ENCODE measurements around the gene NPC1L1. TPM values are rescaled to one million over a fixed set of nuclear protein-coding genes. Genes with fewer than 3 reads are reported as not detected.
"Not testable (repeated sequence)": the region's sequence is repeated elsewhere in the genome, so short reads cannot be mapped to it uniquely, and the experiment has no call there.

NPC1L1 gene
- polyA plus RNA-seq, 4 donors: 39.9 to 108 (median 57.3) TPM

- H3K4me3 ChIP-seq (ENCODE audit: low read depth in 1 of 3, low read length in 3 of 3): no peak overlapping the region
- no peaks in the 10 kb centered on the region for H3K9me3 ChIP-seq (ENCODE audit: control insufficient read depth in 2 of 2, insufficient read depth in 1 of 2, low read depth in 1 of 2, low read length in 1 of 2)
- FAIRE-seq (no peak), DNase-seq (peak in 1 of 2 donors; percentile 48)
- peaks cover 25 to 87% (median 28%) of the 10 kb centered on the region in 3 donors for H3K36me3 ChIP-seq (ENCODE audit: control insufficient read depth in 3 of 3, insufficient read depth in 2 of 3, low read depth in 1 of 3, low read length in 3 of 3)
- H3K4me1 ChIP-seq (ENCODE audit: control insufficient read depth in 3 of 3, insufficient read depth in 2 of 3, low read depth in 1 of 3, low read length in 2 of 3): peaks cover 0 to 11% (median 6%) of the 10 kb centered on the region in 3 donors
- 64 to 83% (median 74%) methylated on average over 5 of the region's 5 CpGs for WGBS, 3 donors
- H3K27ac ChIP-seq (ENCODE audit: low read depth in 1 of 3, low read length in 2 of 3): no peak overlapping the region
- no peaks in the 10 kb centered on the region for H3K27me3 ChIP-seq (ENCODE audit: control insufficient read depth in 3 of 3, insufficient read depth in 3 of 3, low read length in 3 of 3)
Measured at GRCh38 chr7:44566680-44567079, 25.6 kb upstream of the NPC1L1 start.

DNA sequence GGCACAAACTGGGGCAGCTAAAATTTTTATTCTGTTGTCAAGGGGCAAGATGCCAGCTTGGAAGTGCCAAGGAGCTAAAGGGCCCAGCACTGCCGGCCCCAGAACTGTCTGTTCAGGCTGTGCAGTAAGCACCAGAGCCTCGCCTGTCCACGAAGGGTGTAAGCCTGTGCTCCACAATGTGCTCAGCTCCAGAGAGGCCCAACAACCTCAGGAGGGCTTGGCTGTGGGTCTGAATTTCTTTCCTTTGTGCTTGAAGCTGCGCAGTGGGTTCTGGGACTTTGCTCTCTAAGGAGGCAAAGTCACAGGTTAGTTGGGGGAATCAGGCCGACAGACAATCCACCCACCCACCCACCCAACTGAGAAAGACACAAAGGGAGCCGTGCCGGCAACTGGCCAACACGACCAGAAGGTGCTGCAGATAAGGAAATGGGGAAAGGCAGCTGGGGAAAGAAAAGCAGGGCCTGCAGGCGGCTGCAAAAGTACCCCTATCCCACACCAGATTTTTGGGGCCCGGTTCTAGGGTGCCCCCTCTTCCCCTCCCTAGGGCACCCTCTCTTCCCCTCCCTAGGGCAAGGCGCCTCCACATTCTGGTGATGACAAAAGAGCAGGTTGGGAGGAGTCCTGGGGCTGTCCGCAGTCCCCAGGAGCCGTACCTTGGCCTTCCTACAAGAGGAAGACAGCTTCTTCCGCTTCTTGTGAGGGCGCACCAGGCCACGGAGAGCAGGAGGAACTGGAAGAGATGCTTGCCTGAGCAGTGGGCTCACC lies 24.8 kb upstream of the NPC1L1 start:
- no peak for DNase-seq

GRCh38 chr7:44565097-44565794 lies 24.1 kb upstream of the NPC1L1 start:
- Histone ChIP-seq H3K9me3 (ENCODE audit: control insufficient read depth in 2 of 2, insufficient read depth in 1 of 2, low read depth in 1 of 2, low read length in 1 of 2) (no peaks in the 10 kb centered on the region), H3K4me1 (ENCODE audit: control insufficient read depth in 3 of 3, insufficient read depth in 2 of 3, low read depth in 1 of 3, low read length in 2 of 3) (peaks cover 0 to 17% (median 8%) of the 10 kb centered on the region in 3 donors), H3K36me3 (ENCODE audit: control insufficient read depth in 3 of 3, insufficient read depth in 2 of 3, low read depth in 1 of 3, low read length in 3 of 3) (peaks cover 20 to 73% (median 20%) of the 10 kb centered on the region in 3 donors), H3K27me3 (ENCODE audit: control insufficient read depth in 3 of 3, insufficient read depth in 3 of 3, low read length in 3 of 3) (no peaks in the 10 kb centered on the region), H3K4me3 (ENCODE audit: low read depth in 1 of 3, low read length in 3 of 3) (no peak overlapping the region), H3K27ac (ENCODE audit: low read depth in 1 of 3, low read length in 2 of 3) (peak overlapping the region in 1 of 3 donors; percentile 6)
- DNase-seq (peak; percentile 77 to 83), FAIRE-seq (no peak)
- WGBS, 3 donors: 53 to 61% (median 53%) methylated on average over 13 of the region's 13 CpGs

More for the DNA sequence above, 24.8 kb upstream of the NPC1L1 start:
- H3K36me3 ChIP-seq (ENCODE audit: control insufficient read depth in 3 of 3, insufficient read depth in 2 of 3, low read depth in 1 of 3, low read length in 3 of 3): peaks cover 23 to 80% (median 25%) of the 10 kb centered on the region in 3 donors
- peaks cover 0 to 17% (median 8%) of the 10 kb centered on the region in 3 donors for H3K4me1 ChIP-seq (ENCODE audit: control insufficient read depth in 3 of 3, insufficient read depth in 2 of 3, low read depth in 1 of 3, low read length in 2 of 3)
- peak overlapping the region in 2 of 3 donors; percentile 6 to 43 for H3K27ac ChIP-seq (ENCODE audit: low read depth in 1 of 3, low read length in 2 of 3)
- 72 to 81% (median 77%) methylated on average over 14 to 16 of the region's 16 CpGs for WGBS, 3 donors
- H3K9me3 ChIP-seq (ENCODE audit: control insufficient read depth in 2 of 2, insufficient read depth in 1 of 2, low read depth in 1 of 2, low read length in 1 of 2): no peaks in the 10 kb centered on the region
- FAIRE-seq: no peak
- no peaks in the 10 kb centered on the region for H3K27me3 ChIP-seq (ENCODE audit: control insufficient read depth in 3 of 3, insufficient read depth in 3 of 3, low read length in 3 of 3)
- H3K4me3 ChIP-seq (ENCODE audit: low read depth in 1 of 3, low read length in 3 of 3): no peak overlapping the region

DNA sequence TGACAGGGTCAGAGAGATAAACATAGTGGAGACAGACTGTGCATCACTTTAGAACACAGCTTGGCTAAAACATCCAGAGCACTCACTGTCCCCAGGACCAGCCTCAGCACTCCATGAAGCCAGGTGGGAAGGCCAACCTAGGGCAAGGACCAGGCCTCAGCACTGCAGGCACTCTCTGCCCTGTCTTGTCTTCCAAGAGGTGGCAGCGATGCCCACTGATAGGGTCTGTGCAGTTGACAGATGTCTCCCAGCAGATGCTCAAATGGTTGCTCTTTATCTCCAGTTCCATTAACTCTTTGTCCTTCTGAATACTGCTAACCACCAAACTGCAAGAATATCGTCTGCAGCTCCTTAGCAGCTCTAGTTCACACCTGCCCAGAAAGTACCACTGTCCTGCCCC lies 23.5 kb upstream of the NPC1L1 start:
- no peak for FAIRE-seq
- Histone ChIP-seq H3K9me3 (ENCODE audit: control insufficient read depth in 2 of 2, insufficient read depth in 1 of 2, low read depth in 1 of 2, low read length in 1 of 2) (no peaks in the 10 kb centered on the region), H3K4me3 (ENCODE audit: low read depth in 1 of 3, low read length in 3 of 3) (no peak overlapping the region), H3K4me1 (ENCODE audit: control insufficient read depth in 3 of 3, insufficient read depth in 2 of 3, low read depth in 1 of 3, low read length in 2 of 3) (peaks cover 0 to 17% (median 8%) of the 10 kb centered on the region in 3 donors), H3K27ac (ENCODE audit: low read depth in 1 of 3, low read length in 2 of 3) (no peak overlapping the region), H3K36me3 (ENCODE audit: control insufficient read depth in 3 of 3, insufficient read depth in 2 of 3, low read depth in 1 of 3, low read length in 3 of 3) (peaks cover 17 to 66% (median 18%) of the 10 kb centered on the region in 3 donors), H3K27me3 (ENCODE audit: control insufficient read depth in 3 of 3, insufficient read depth in 3 of 3, low read length in 3 of 3) (no peaks in the 10 kb centered on the region)
- 85 to 92% (median 90%) methylated on average over 2 of the region's 2 CpGs for WGBS, 3 donors
- DNase-seq: no peak

GRCh38 chr7:44563171-44563679 lies 22.1 kb upstream of the NPC1L1 start:
- Histone ChIP-seq H3K4me3 (ENCODE audit: low read depth in 1 of 3, low read length in 3 of 3) (no peak overlapping the region), H3K9me3 (ENCODE audit: control insufficient read depth in 2 of 2, insufficient read depth in 1 of 2, low read depth in 1 of 2, low read length in 1 of 2) (no peaks in the 10 kb centered on the region), H3K27me3 (ENCODE audit: control insufficient read depth in 3 of 3, insufficient read depth in 3 of 3, low read length in 3 of 3) (no peaks in the 10 kb centered on the region), H3K4me1 (ENCODE audit: control insufficient read depth in 3 of 3, insufficient read depth in 2 of 3, low read depth in 1 of 3, low read length in 2 of 3) (peaks cover 0 to 17% (median 8%) of the 10 kb centered on the region in 3 donors), H3K27ac (ENCODE audit: low read depth in 1 of 3, low read length in 2 of 3) (peak overlapping the region in 2 of 3 donors; percentile 1 to 4), H3K36me3 (ENCODE audit: control insufficient read depth in 3 of 3, insufficient read depth in 2 of 3, low read depth in 1 of 3, low read length in 3 of 3) (peaks cover 6 to 52% (median 7%) of the 10 kb centered on the region in 3 donors)
- FAIRE-seq: no peak
- WGBS, 3 donors: 73 to 84% (median 82%) methylated on average over 3 of the region's 3 CpGs
- peak in 1 of 2 donors; percentile 13 for DNase-seq

DNA sequence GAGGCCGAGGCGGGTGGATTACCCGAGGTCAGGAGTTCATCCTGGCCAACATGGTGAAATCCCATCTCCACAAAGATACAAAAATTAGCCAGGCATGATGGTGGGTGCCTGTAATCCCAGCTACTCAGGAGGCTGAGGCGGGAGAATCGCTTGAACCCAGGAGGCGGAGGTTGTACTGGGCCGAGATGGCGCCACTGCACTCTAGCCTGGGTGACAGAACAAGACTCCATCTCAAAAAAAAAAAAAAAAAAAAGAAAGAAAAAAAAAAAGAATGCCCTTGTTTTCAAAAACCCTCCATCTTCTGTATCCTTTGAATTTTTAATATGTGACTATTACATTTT lies 21.5 kb upstream of the NPC1L1 start:
- Histone ChIP-seq H3K4me1 (ENCODE audit: control insufficient read depth in 3 of 3, insufficient read depth in 2 of 3, low read depth in 1 of 3, low read length in 2 of 3) (peaks cover 0 to 17% (median 8%) of the 10 kb centered on the region in 3 donors), H3K36me3 (ENCODE audit: control insufficient read depth in 3 of 3, insufficient read depth in 2 of 3, low read depth in 1 of 3, low read length in 3 of 3) (peaks cover 3 to 46% (median 3%) of the 10 kb centered on the region in 3 donors)
- not testable (repeated sequence) for H3K27me3 ChIP-seq (ENCODE audit: control insufficient read depth in 3 of 3, insufficient read depth in 3 of 3, low read length in 3 of 3); H3K9me3 ChIP-seq (ENCODE audit: control insufficient read depth in 2 of 2, insufficient read depth in 1 of 2, low read depth in 1 of 2, low read length in 1 of 2); DNase-seq; H3K27ac ChIP-seq (ENCODE audit: low read depth in 1 of 3, low read length in 2 of 3); FAIRE-seq; H3K4me3 ChIP-seq (ENCODE audit: low read depth in 1 of 3, low read length in 3 of 3)
- WGBS, 3 donors: 46 to 72% (median 55%) methylated on average over 8 of the region's 8 CpGs

GRCh38 chr7:44561962-44562621 lies 21.0 kb upstream of the NPC1L1 start:
- Histone ChIP-seq H3K36me3 (ENCODE audit: control insufficient read depth in 3 of 3, insufficient read depth in 2 of 3, low read depth in 1 of 3, low read length in 3 of 3) (peaks cover 0 to 41% (median 3%) of the 10 kb centered on the region in 3 donors), H3K9me3 (ENCODE audit: control insufficient read depth in 2 of 2, insufficient read depth in 1 of 2, low read depth in 1 of 2, low read length in 1 of 2) (no peaks in the 10 kb centered on the region), H3K4me3 (ENCODE audit: low read depth in 1 of 3, low read length in 3 of 3) (no peak overlapping the region), H3K4me1 (ENCODE audit: control insufficient read depth in 3 of 3, insufficient read depth in 2 of 3, low read depth in 1 of 3, low read length in 2 of 3) (peaks cover 0 to 17% (median 8%) of the 10 kb centered on the region in 3 donors), H3K27ac (ENCODE audit: low read depth in 1 of 3, low read length in 2 of 3) (peak overlapping the region in 2 of 3 donors; percentile 17 to 34), H3K27me3 (ENCODE audit: control insufficient read depth in 3 of 3, insufficient read depth in 3 of 3, low read length in 3 of 3) (no peaks in the 10 kb centered on the region)
- FAIRE-seq: no peak
- peak; percentile 94 to 99 for DNase-seq
- WGBS, 3 donors: 30 to 68% (median 42%) methylated on average over 7 of the region's 7 CpGs

DNA sequence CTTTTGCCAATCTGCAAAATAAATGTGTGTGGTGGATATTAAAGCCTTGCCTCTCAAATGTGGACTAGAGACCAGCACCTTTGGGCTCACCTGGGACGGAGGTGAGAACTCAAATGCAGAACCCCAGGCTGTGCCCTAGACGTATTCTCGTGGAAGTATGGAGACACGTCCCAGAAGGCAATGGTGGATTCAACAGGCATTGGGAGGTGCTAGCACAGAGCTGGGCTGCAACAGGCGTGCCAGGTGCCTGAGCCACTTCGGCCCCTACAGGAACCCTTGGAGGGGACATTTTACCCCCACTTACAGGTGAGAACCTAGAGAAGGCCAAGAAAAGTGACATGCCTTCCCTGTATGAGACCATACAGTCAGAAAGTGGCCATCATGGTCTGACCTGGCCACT lies 20.4 kb upstream of the NPC1L1 start:
- Histone ChIP-seq H3K36me3 (ENCODE audit: control insufficient read depth in 3 of 3, insufficient read depth in 2 of 3, low read depth in 1 of 3, low read length in 3 of 3) (peaks cover 0 to 35% (median 2%) of the 10 kb centered on the region in 3 donors), H3K27me3 (ENCODE audit: control insufficient read depth in 3 of 3, insufficient read depth in 3 of 3, low read length in 3 of 3) (no peaks in the 10 kb centered on the region), H3K4me3 (ENCODE audit: low read depth in 1 of 3, low read length in 3 of 3) (no peak overlapping the region), H3K9me3 (ENCODE audit: control insufficient read depth in 2 of 2, insufficient read depth in 1 of 2, low read depth in 1 of 2, low read length in 1 of 2) (no peaks in the 10 kb centered on the region), H3K4me1 (ENCODE audit: control insufficient read depth in 3 of 3, insufficient read depth in 2 of 3, low read depth in 1 of 3, low read length in 2 of 3) (peaks cover 0 to 17% (median 8%) of the 10 kb centered on the region in 3 donors), H3K27ac (ENCODE audit: low read depth in 1 of 3, low read length in 2 of 3) (peak overlapping the region in 2 of 3 donors; percentile 17 to 34)
- no peak for FAIRE-seq
- no peak for DNase-seq
- WGBS, 3 donors: 88 to 91% (median 91%) methylated on average over 6 of the region's 6 CpGs

Data from small intestine (tissue), 7 donors.